Vagina (tissue), 2 donors: ENCODE data around the gene PSPC1. TPM values are rescaled to one million over a fixed set of nuclear protein-coding genes. Genes with fewer than 3 reads are reported as not detected.

Experiments used
- DNase-seq, 2 donors: peaks; one replicate each; pipeline ENCODE4 v3.0.0-alpha.2; 2017; ENCODE audit errors: extremely low spot score in 2 of 2
- H3K27ac ChIP-seq: fragments of 200-600 bp; sonication (generic); one replicate; pipeline ENCODE4 v1.5.1; 2019
- H3K27me3 ChIP-seq: fragments of 200-600 bp; sonication (generic); one replicate; pipeline ENCODE4 v1.5.1; 2019
- H3K36me3 ChIP-seq, 2 donors: fragments of 200-600 bp; sonication (generic); one replicate each; pipeline ENCODE4 v1.5.1; 2017 to 2019
- H3K4me1 ChIP-seq: fragments of 200-600 bp; sonication (generic); one replicate; pipeline ENCODE4 v1.5.1; 2019
- H3K4me3 ChIP-seq, 2 donors: fragments of 200-600 bp; sonication (generic); 1 replicate in 1 of 2; 2 replicates in 1 of 2; pipeline ENCODE4 v1.5.1; 2016 to 2019
- H3K9me3 ChIP-seq: fragments of 200-600 bp; sonication (generic); one replicate; pipeline ENCODE4 v1.5.1; 2019
- CTCF ChIP-seq, 3 experiments: fragments of 450-650 bp in 2 of 3; fragments of 200-600 bp in 1 of 3; sonication (generic) in 1 of 3; IDR thresholded peaks; one replicate each; pipeline ENCODE4 v1.5.1; 2017 to 2019; ENCODE audit warnings: antibody characterized with exemption in 3 of 3, mild to moderate bottlenecking in 2 of 3, moderate library complexity in 2 of 3
- POLR2A ChIP-seq, 2 donors: fragments of 450-650 bp; IDR thresholded peaks; one replicate each; pipeline ENCODE4 v1.6.1; 2017; ENCODE audit warnings: antibody characterized with exemption in 2 of 2, mild to moderate bottlenecking in 2 of 2, moderate library complexity in 2 of 2
- POLR2AphosphoS5 ChIP-seq, 2 donors: sonication (generic); formaldehyde crosslinking; IDR thresholded peaks; one replicate each; pipeline ENCODE4 v1.9.0; 2017; ENCODE audit warnings: antibody characterized with exemption in 2 of 2, mild to moderate bottlenecking in 2 of 2, low read depth in 1 of 2; ENCODE audit not compliant: insufficient read depth in 1 of 2
- intact Hi-C: fragments of 100-400 bp; cut with DNase I; formaldehyde crosslinking; loops from one replicate; pipeline ENCODE4 v1.15.1; 2023
- total RNA-seq: library from RNA; depleted of rRNA; stranded (reverse); fragments of >200 nt; gene quantifications from one replicate; pipeline ENCODE4 v1.2.3, GENCODE V29; 2016

PSPC1 gene
- total RNA-seq, 1 donor from 2014 or later: 68.0 TPM

- H3K4me1 ChIP-seq: peaks cover 64% of the 10 kb centered on the region
- no peak overlapping the region for H3K4me3 ChIP-seq
- H3K27ac ChIP-seq: no peak overlapping the region
- no peaks in the 10 kb centered on the region for H3K27me3 ChIP-seq
- peaks cover 0 to 11% of the 10 kb centered on the region in 2 donors for H3K36me3 ChIP-seq
- no peaks in the 10 kb centered on the region for H3K9me3 ChIP-seq
- no peak for TF ChIP-seq POLR2A (IDR thresholded peaks at IDR 0.05)
- no peak for TF ChIP-seq POLR2AphosphoS5 (IDR thresholded peaks at IDR 0.05; ENCODE audit: insufficient read depth in 1 of 2, low read depth in 1 of 2)
- no peak for TF ChIP-seq CTCF (IDR thresholded peaks at IDR 0.05)
- no peak for DNase-seq
- intact Hi-C loops: no loop called here
These were observed 19.1 kb downstream of the PSPC1 start for GRCh38 chr13:19763618-19764017.

DNA sequence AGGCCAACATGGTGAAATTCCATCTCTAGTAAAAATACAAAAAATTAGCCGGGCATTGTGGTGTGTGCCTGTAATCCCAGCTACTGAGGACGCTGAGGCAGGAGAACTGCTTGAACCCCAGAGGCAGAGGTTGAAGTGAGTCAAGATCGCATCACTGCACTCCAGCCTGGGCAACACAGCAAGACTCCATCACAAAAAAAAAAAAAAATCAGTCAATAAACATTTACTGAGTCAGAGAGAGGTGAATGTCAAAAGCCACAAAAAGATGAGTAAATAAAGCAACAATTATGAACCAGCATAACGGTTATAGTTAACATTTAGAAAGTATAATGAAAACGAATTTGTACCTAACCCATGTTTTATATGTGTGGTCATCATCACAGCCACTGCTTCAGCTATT, 23.1 kb downstream of the PSPC1 start:
- Histone ChIP-seq H3K4me3 (no peak overlapping the region), H3K4me1 (peaks cover 39% of the 10 kb centered on the region), H3K9me3 (no peaks in the 10 kb centered on the region), H3K27ac (no peak overlapping the region), H3K36me3 (peaks cover 0 to 31% of the 10 kb centered on the region in 2 donors), H3K27me3 (no peaks in the 10 kb centered on the region)
- DNase-seq: no peak
- TF ChIP-seq POLR2AphosphoS5 (IDR thresholded peaks at IDR 0.05; ENCODE audit: insufficient read depth in 1 of 2, low read depth in 1 of 2) (no peak), CTCF (IDR thresholded peaks at IDR 0.05) (no peak), POLR2A (IDR thresholded peaks at IDR 0.05) (no peak)
- intact Hi-C loops: no loop called here

GRCh38 chr13:19742643-19743042, 40.1 kb downstream of the PSPC1 start:
- intact Hi-C loops: no loop called here
- H3K27ac ChIP-seq: no peak overlapping the region
- H3K36me3 ChIP-seq: peaks cover 0 to 10% of the 10 kb centered on the region in 2 donors

DNA sequence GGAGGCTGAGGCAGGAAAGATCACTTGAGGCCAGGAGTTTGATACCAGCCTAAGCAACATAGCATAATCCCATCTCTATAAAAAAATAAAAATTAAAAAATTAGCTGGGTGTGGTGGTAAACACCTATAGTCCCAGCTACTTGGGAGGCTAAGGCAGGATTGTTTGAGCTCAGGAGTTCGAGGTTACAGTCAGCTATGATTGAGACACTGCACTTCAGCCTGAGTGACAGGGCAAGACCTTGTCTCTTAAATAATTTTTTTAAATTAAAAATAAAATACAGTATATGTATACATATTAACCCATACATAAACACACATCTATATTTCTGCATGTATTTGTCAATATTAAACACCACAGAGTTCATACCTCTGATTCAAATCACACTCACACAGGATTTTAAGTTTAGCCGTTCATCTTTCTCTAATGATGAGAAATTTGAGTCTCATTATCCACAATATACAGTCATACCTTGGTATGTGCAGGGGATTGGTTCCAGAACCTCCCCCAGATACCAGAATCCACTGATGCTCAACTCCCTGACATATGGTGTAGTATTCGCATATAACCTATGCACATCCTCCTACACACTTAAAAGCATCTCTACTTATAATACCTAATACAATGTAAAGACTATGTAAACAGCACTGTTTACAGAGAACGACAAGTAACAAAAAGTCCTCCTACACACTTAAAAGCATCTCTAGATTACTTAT, 44.7 kb downstream of the PSPC1 start:
- no peak for DNase-seq
- Histone ChIP-seq H3K36me3 (peaks cover 0 to 10% of the 10 kb centered on the region in 2 donors), H3K4me3 (no peak overlapping the region), H3K27me3 (no peaks in the 10 kb centered on the region), H3K4me1 (no peaks in the 10 kb centered on the region), H3K9me3 (no peaks in the 10 kb centered on the region), H3K27ac (no peak overlapping the region)
- intact Hi-C loops: no loop called here
- TF ChIP-seq POLR2AphosphoS5 (IDR thresholded peaks at IDR 0.05; ENCODE audit: insufficient read depth in 1 of 2, low read depth in 1 of 2) (no peak), CTCF (IDR thresholded peaks at IDR 0.05) (no peak), POLR2A (IDR thresholded peaks at IDR 0.05) (no peak)

More at GRCh38 chr13:19742643-19743042, 40.1 kb downstream of the PSPC1 start:
- Histone ChIP-seq H3K9me3 (no peaks in the 10 kb centered on the region), H3K27me3 (no peaks in the 10 kb centered on the region), H3K4me1 (no peaks in the 10 kb centered on the region), H3K4me3 (no peak overlapping the region)
- TF ChIP-seq POLR2A (IDR thresholded peaks at IDR 0.05) (no peak), POLR2AphosphoS5 (IDR thresholded peaks at IDR 0.05; ENCODE audit: insufficient read depth in 1 of 2, low read depth in 1 of 2) (no peak), CTCF (IDR thresholded peaks at IDR 0.05) (no peak)
- DNase-seq: no peak

GRCh38 chr13:19726611-19727010, 56.1 kb downstream of the PSPC1 start:
- peaks cover 4% of the 10 kb centered on the region for H3K4me1 ChIP-seq
- no peaks in the 10 kb centered on the region for H3K27me3 ChIP-seq
- intact Hi-C loops: no loop called here
- H3K9me3 ChIP-seq: no peaks in the 10 kb centered on the region
- no peak for TF ChIP-seq POLR2A (IDR thresholded peaks at IDR 0.05)
- TF ChIP-seq POLR2AphosphoS5 (IDR thresholded peaks at IDR 0.05; ENCODE audit: insufficient read depth in 1 of 2, low read depth in 1 of 2): no peak
- TF ChIP-seq CTCF (IDR thresholded peaks at IDR 0.05): no peak
- no peak overlapping the region for H3K27ac ChIP-seq
- peaks cover 0 to 10% of the 10 kb centered on the region in 2 donors for H3K36me3 ChIP-seq
- H3K4me3 ChIP-seq: no peak overlapping the region
- no peak for DNase-seq
